PC-9 (cell line): Measurements from ENCODE around the gene OGDHL. TPM values are rescaled to one million over a fixed set of nuclear protein-coding genes. Genes with fewer than 3 reads are reported as not detected.

ENCODE experiments used
- BruUV-seq: library from RNA; stranded (reverse); fragments of 400-500 nt; replicated peaks from 2 replicates; lab custom pipeline; 2021; lab: Mats Ljungman, UMichigan
- CTCF ChIA-PET: fragments of 300-600 bp; sonication (Branson Sonifier 250); formaldehyde crosslinking; loops from one replicate; lab custom pipeline; 2022; ENCODE audit warnings: antibody characterized with exemption; lab: Charles Lee
- POLR2A ChIA-PET: fragments of 300-600 bp; sonication (Branson Sonifier 250); formaldehyde crosslinking; loops from one replicate; lab custom pipeline; 2022; ENCODE audit warnings: antibody characterized with exemption; ENCODE audit not compliant: unreplicated experiment; lab: Charles Lee
- DNase-seq, 2 experiments: peaks; one replicate each; pipeline versions ENCODE4 v3.0.0 to v3.0.0-alpha.2; 2015 to 2022; ENCODE audit warnings: mixed read lengths in 1 of 2
- H2AFZ ChIP-seq: fragments of 200-600 bp; sonication (generic); 2 replicates; pipeline ENCODE4 v1.8.1; 2017; ENCODE audit warnings: antibody characterized with exemption
- H3F3A ChIP-seq: fragments of 200-600 bp; sonication (generic); 2 replicates; pipeline ENCODE4 v1.8.1; 2017; ENCODE audit warnings: antibody characterized with exemption, mild to moderate bottlenecking, low read depth; ENCODE audit not compliant: insufficient read depth
- H3K27ac ChIP-seq: fragments of 200-600 bp; sonication (generic); 2 replicates; pipeline ENCODE4 v1.6.1; 2016; ENCODE audit warnings: mixed run types
- H3K27me3 ChIP-seq: fragments of 200-600 bp; sonication (generic); 2 replicates; pipeline ENCODE4 v1.6.1; 2016; ENCODE audit warnings: low read depth, mixed run types; ENCODE audit not compliant: insufficient read depth
- H3K36me3 ChIP-seq: fragments of 200-600 bp; sonication (generic); 2 replicates; pipeline ENCODE4 v1.6.1; 2016; ENCODE audit warnings: low read depth, mixed run types
- H3K4me1 ChIP-seq: fragments of 200-600 bp; sonication (generic); replicated peaks from 2 replicates; pipeline ENCODE4 v1.6.1; 2016; ENCODE audit warnings: mixed run types; ENCODE audit not compliant: insufficient read depth
- H3K4me2 ChIP-seq: fragments of 200-600 bp; sonication (generic); 2 replicates; pipeline ENCODE4 v1.6.1; 2017; ENCODE audit warnings: mixed run types
- H3K4me3 ChIP-seq: fragments of 200-600 bp; sonication (generic); 2 replicates; pipeline ENCODE4 v1.6.1; 2016; ENCODE audit warnings: mixed run types
- H3K79me2 ChIP-seq: fragments of 200-600 bp; sonication (generic); 2 replicates; pipeline ENCODE4 v1.6.1; 2017; ENCODE audit warnings: low read depth, mixed run types
- H3K9me2 ChIP-seq: fragments of 200-600 bp; sonication (generic); 2 replicates; pipeline ENCODE4 v1.8.1; 2017; ENCODE audit warnings: mild to moderate bottlenecking; ENCODE audit not compliant: insufficient read depth
- H3K9me3 ChIP-seq: fragments of 200-600 bp; sonication (generic); 2 replicates; pipeline ENCODE4 v1.8.1; 2016; ENCODE audit warnings: low read depth; ENCODE audit not compliant: insufficient read depth
- H4K20me1 ChIP-seq: fragments of 200-600 bp; sonication (generic); 2 replicates; pipeline ENCODE4 v1.8.1; 2017; ENCODE audit not compliant: insufficient read depth
- EZH2 ChIP-seq: fragments of 200-600 bp; sonication (generic); IDR thresholded peaks from 2 replicates; pipeline ENCODE4 v1.8.0; 2017; ENCODE audit warnings: antibody characterized with exemption, low read depth
- intact Hi-C: fragments of 100-400 bp; cut with micrococcal nuclease; formaldehyde crosslinking; loops from one replicate; pipeline ENCODE4 v1.10.0; 2022; ENCODE audit not compliant: unreplicated experiment
- total RNA-seq: library from RNA; stranded (reverse); gene quantifications from 2 replicates; pipeline ENCODE4 v1.2.3, GENCODE V29; 2021
- TF ChIP-seq, protein P1 (sequence below): fragments of 200-600 bp; sonication (generic); conservative IDR thresholded peaks from 2 replicates; pipeline ENCODE4 v1.6.1; 2017; ENCODE audit warnings: mixed run types, antibody characterized with exemption, mild to moderate bottlenecking, moderate library complexity

OGDHL gene
- total RNA-seq, 1 experiment from 2014 or later = not detected

GRCh38 chr10:49766484-49766883 is 4.4 kb upstream of the OGDHL start:
- ChIA-PET CTCF (no interaction called here), POLR2A (no interaction called here)
- H3K9me3 ChIP-seq = no peaks in the 10 kb centered on the region
- H3K4me1 ChIP-seq = no peaks in the 10 kb centered on the region
- no TSS peak for BruUV-seq
- H3K4me2 ChIP-seq = no peak overlapping the region
- no peak overlapping the region for H3K27ac ChIP-seq
- no peak overlapping the region for H2AFZ ChIP-seq
- DNase-seq = no peak
- no peaks in the 10 kb centered on the region for H3K9me2 ChIP-seq
- H3K4me3 ChIP-seq = no peak overlapping the region
- no peaks in the 10 kb centered on the region for H3F3A ChIP-seq
- no peaks in the 10 kb centered on the region for H4K20me1 ChIP-seq
- peaks cover 38% of the 10 kb centered on the region for H3K27me3 ChIP-seq
- no peak for TF ChIP-seq EZH2
- TF ChIP-seq, protein P1, sequence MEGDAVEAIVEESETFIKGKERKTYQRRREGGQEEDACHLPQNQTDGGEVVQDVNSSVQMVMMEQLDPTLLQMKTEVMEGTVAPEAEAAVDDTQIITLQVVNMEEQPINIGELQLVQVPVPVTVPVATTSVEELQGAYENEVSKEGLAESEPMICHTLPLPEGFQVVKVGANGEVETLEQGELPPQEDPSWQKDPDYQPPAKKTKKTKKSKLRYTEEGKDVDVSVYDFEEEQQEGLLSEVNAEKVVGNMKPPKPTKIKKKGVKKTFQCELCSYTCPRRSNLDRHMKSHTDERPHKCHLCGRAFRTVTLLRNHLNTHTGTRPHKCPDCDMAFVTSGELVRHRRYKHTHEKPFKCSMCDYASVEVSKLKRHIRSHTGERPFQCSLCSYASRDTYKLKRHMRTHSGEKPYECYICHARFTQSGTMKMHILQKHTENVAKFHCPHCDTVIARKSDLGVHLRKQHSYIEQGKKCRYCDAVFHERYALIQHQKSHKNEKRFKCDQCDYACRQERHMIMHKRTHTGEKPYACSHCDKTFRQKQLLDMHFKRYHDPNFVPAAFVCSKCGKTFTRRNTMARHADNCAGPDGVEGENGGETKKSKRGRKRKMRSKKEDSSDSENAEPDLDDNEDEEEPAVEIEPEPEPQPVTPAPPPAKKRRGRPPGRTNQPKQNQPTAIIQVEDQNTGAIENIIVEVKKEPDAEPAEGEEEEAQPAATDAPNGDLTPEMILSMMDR = no peak
- no peaks in the 10 kb centered on the region for H3K36me3 ChIP-seq
- no peaks in the 10 kb centered on the region for H3K79me2 ChIP-seq
- intact Hi-C loops = loop anchor here (10.0 kb wide), 1 partner anchor 162 kb away; no protein-coding TSS in a partner anchor

- Histone ChIP-seq H3K4me2 (no peak overlapping the region), H3K27me3 (peaks cover 51% of the 10 kb centered on the region), H3K9me3 (no peaks in the 10 kb centered on the region), H3K4me1 (no peaks in the 10 kb centered on the region), H3F3A (no peaks in the 10 kb centered on the region), H3K9me2 (no peaks in the 10 kb centered on the region), H3K79me2 (no peaks in the 10 kb centered on the region), H2AFZ (no peak overlapping the region), H3K4me3 (no peak overlapping the region), H3K27ac (no peak overlapping the region), H4K20me1 (no peaks in the 10 kb centered on the region), H3K36me3 (no peaks in the 10 kb centered on the region)
- POLR2A ChIA-PET = no interaction called here
- intact Hi-C loops = loop anchor here (10.0 kb wide), 1 partner anchor 158 kb away; no protein-coding TSS in a partner anchor
- TF ChIP-seq, protein P1 = no peak
- TF ChIP-seq EZH2 = no peak
- CTCF ChIA-PET = no interaction called here
- DNase-seq = no peak
- BruUV-seq = no TSS peak
These were observed 399 bp upstream of the OGDHL start for GRCh38 chr10:49762566-49762877.

GRCh38 chr10:49761201-49761788 is 828 bp downstream of the OGDHL start:
- POLR2A ChIA-PET = no interaction called here
- no peak overlapping the region for H3K4me3 ChIP-seq
- no peaks in the 10 kb centered on the region for H3K79me2 ChIP-seq
- H3F3A ChIP-seq = no peaks in the 10 kb centered on the region
- H3K27ac ChIP-seq = no peak overlapping the region
- DNase-seq = no peak
- intact Hi-C loops = loop anchor here (10.0 kb wide), 1 partner anchor 156 kb away; no protein-coding TSS in a partner anchor
- H3K27me3 ChIP-seq = peaks cover 51% of the 10 kb centered on the region
- TF ChIP-seq, protein P1 = no peak
- no peak for TF ChIP-seq EZH2
- no peaks in the 10 kb centered on the region for H3K36me3 ChIP-seq
- no peak overlapping the region for H3K4me2 ChIP-seq
- H2AFZ ChIP-seq = no peak overlapping the region
- H3K4me1 ChIP-seq = no peaks in the 10 kb centered on the region
- H3K9me3 ChIP-seq = no peaks in the 10 kb centered on the region
- no peaks in the 10 kb centered on the region for H3K9me2 ChIP-seq
- no peaks in the 10 kb centered on the region for H4K20me1 ChIP-seq
- CTCF ChIA-PET = interaction anchor here (0.6 kb wide), 1 partner anchor 262 kb away, joined by 5 read pairs; no protein-coding TSS in a partner anchor
- no TSS peak for BruUV-seq
